GM12878 (cell line): Measurements from ENCODE around the gene EXOC4. TPM values are rescaled to one million over a fixed set of nuclear protein-coding genes. Genes with fewer than 3 reads are reported as not detected.

Experiments
- ATAC-seq: fragments of 200-7000 bp; cut with Tn5 transposase; 3 replicates; pipeline ENCODE4 v1.9.1; 2020; ENCODE audit warnings: mild to moderate bottlenecking, moderate library complexity
- BruUV-seq: library from RNA; stranded (reverse); fragments of 400-500 nt; replicated peaks from 2 replicates; lab custom pipeline; 2021; lab: Mats Ljungman, UMichigan
- CTCF ChIA-PET: fragments of 300-600 bp; sonication (Branson Sonifier 250); formaldehyde crosslinking; extraction: SDS; loops from one replicate; lab custom pipeline; 2021; ENCODE audit warnings: inconsistent platforms; lab: Yijun Ruan, JAX
- POLR2A ChIA-PET: fragments of 350-600 bp; formaldehyde crosslinking; extraction: SDS; loops from one replicate; lab custom pipeline; 2021; ENCODE audit warnings: inconsistent platforms; lab: Charles Lee
- RAD21 ChIA-PET: fragments of 300-600 bp; sonication (Branson Sonifier 250); formaldehyde crosslinking; loops from one replicate; lab custom pipeline; 2023; ENCODE audit warnings: antibody characterized with exemption; ENCODE audit not compliant: unreplicated experiment; lab: Charles Lee
- SMC1A ChIA-PET: fragments of 300-600 bp; sonication (Branson Sonifier 250); formaldehyde crosslinking; loops from one replicate; lab custom pipeline; 2023; ENCODE audit not compliant: unreplicated experiment, uncharacterized antibody; lab: Charles Lee
- DNase-seq: peaks from one replicate; pipeline ENCODE4 v3.0.0-alpha.2; 2011; ENCODE audit warnings: low read depth, low spot score
- FAIRE-seq: peaks from 3 replicates; lab custom pipeline; 2011; peaks lifted over from hg19 to GRCh38; lab: Jason Lieb, UNC
- H2AFZ ChIP-seq: 2 replicates; pipeline ENCODE4 v1.6.0; 2011; ENCODE audit warnings: low read depth, low read length, control low read depth; ENCODE audit not compliant: control insufficient read depth
- H3K27ac ChIP-seq: 2 replicates; pipeline ENCODE4 v1.5.1; 2011; ENCODE audit warnings: control low read depth; ENCODE audit not compliant: control insufficient read depth, insufficient read depth
- H3K27me3 ChIP-seq, 2 experiments: replicated peaks in 1 of 2; 2 replicates each; pipeline versions ENCODE4 v1.6.0 to v1.6.1; 2011; ENCODE audit warnings: low read length in 1 of 2; ENCODE audit not compliant: control insufficient read depth in 2 of 2, insufficient read depth in 2 of 2
- H3K36me3 ChIP-seq, 2 experiments: 2 replicates each; pipeline ENCODE4 v1.5.1; 2011; ENCODE audit warnings: low read length in 1 of 2; ENCODE audit not compliant: control insufficient read depth in 2 of 2, insufficient read depth in 2 of 2
- H3K4me1 ChIP-seq: 2 replicates; pipeline ENCODE4 v1.6.1; 2011; ENCODE audit warnings: mild to moderate bottlenecking, low read length, moderate library complexity, mixed read lengths; ENCODE audit not compliant: control insufficient read depth, insufficient read depth
- H3K4me2 ChIP-seq: 2 replicates; pipeline ENCODE4 v1.6.0; 2011; ENCODE audit warnings: control low read depth; ENCODE audit not compliant: control insufficient read depth, insufficient read depth
- H3K4me3 ChIP-seq: fragments of 200-600 bp; sonication (generic); 2 replicates; pipeline ENCODE4 v1.5.1; 2016
- H3K79me2 ChIP-seq: 2 replicates; pipeline ENCODE4 v1.6.0; 2011; ENCODE audit warnings: low read length; ENCODE audit not compliant: control insufficient read depth, insufficient read depth
- H3K9ac ChIP-seq: 2 replicates; pipeline ENCODE4 v1.8.0; 2011; ENCODE audit warnings: low read length, control low read depth, mixed read lengths; ENCODE audit not compliant: control insufficient read depth, insufficient read depth
- H3K9me3 ChIP-seq: replicated peaks from 3 replicates; pipeline ENCODE4 v1.5.1; 2011; ENCODE audit warnings: mild to moderate bottlenecking, low read length; ENCODE audit not compliant: control insufficient read depth, insufficient read depth
- H4K20me1 ChIP-seq: 2 replicates; pipeline ENCODE4 v1.6.0; 2011; ENCODE audit not compliant: control insufficient read depth, insufficient read depth
- CBX3 ChIP-seq: fragments of 200-600 bp; sonication (generic); IDR thresholded peaks from 2 replicates; pipeline ENCODE4 v1.6.1; 2016; ENCODE audit warnings: low read depth, borderline replicate concordance
- CREM ChIP-seq: IDR thresholded peaks from 2 replicates; pipeline ENCODE4 v1.6.1; 2014; ENCODE audit warnings: antibody characterized with exemption, low read depth
- EP300 ChIP-seq, 2 experiments: fragments of 150-350 bp in 1 of 2; IDR thresholded peaks; 2 replicates each; pipeline ENCODE4 v1.6.1; 2011 to 2012; ENCODE audit warnings: low read depth in 2 of 2, low read length in 2 of 2, borderline replicate concordance in 1 of 2, improper control_type of control experiment in 1 of 2, inconsistent platforms in 1 of 2; ENCODE audit not compliant: control insufficient read depth in 1 of 2
- KDM1A ChIP-seq: fragments of 200-600 bp; sonication (generic); IDR thresholded peaks from 2 replicates; pipeline ENCODE4 v1.6.1; 2016; ENCODE audit warnings: borderline replicate concordance
- MTA2 ChIP-seq: fragments of 450-650 bp; IDR thresholded peaks from 2 replicates; pipeline ENCODE4 v1.6.1; 2016; ENCODE audit warnings: low read depth, mild to moderate bottlenecking, moderate library complexity
- NFYA ChIP-seq: IDR thresholded peaks from 2 replicates; pipeline ENCODE4 v1.6.1; 2011; ENCODE audit warnings: low read depth, mild to moderate bottlenecking, low read length, improper control_type of control experiment, borderline replicate concordance
- NR2C2 ChIP-seq: IDR thresholded peaks from 2 replicates; pipeline ENCODE4 v1.6.1; 2011; ENCODE audit warnings: borderline replicate concordance, low read depth; ENCODE audit not compliant: control insufficient read depth, insufficient read length
- PBX3 ChIP-seq: IDR thresholded peaks from 2 replicates; pipeline ENCODE4 v1.6.1; 2011; ENCODE audit warnings: mild to moderate bottlenecking, low read depth, low read length, moderate library complexity; ENCODE audit not compliant: insufficient replicate concordance
- POU2F2 ChIP-seq: IDR thresholded peaks from 3 replicates; pipeline ENCODE4 v1.6.1; 2011; ENCODE audit warnings: low read depth, mild to moderate bottlenecking, low read length, borderline replicate concordance
- PRDM15 ChIP-seq: fragments of 450-650 bp; formaldehyde crosslinking; IDR thresholded peaks from 2 replicates; pipeline ENCODE4 v1.4.0; 2020; ENCODE audit warnings: mild to moderate bottlenecking, moderate library complexity
- RELA ChIP-seq: fragments of 450-650 bp; IDR thresholded peaks from 2 replicates; pipeline ENCODE4 v1.8.0; 2014; ENCODE audit warnings: borderline replicate concordance; ENCODE audit not compliant: partially characterized antibody
- TCF7 ChIP-seq: IDR thresholded peaks from 2 replicates; pipeline ENCODE4 v1.6.1; 2014; ENCODE audit warnings: antibody characterized with exemption, borderline replicate concordance
- WGBS: methylation state at CpG from one replicate; pipeline ENCODE4 v1.1.6; 2016; ENCODE audit warnings: low lambda C conversion rate; ENCODE audit not compliant: insufficient replicate concordance, insufficient coverage; ENCODE audit errors: missing lambda C conversion rate; 5-methylcytosine and 5-hydroxymethylcytosine counted together
- in situ Hi-C: fragments of 300-500 bp; cut with MboI; formaldehyde crosslinking; loops from 9 replicates; pipeline ENCODE4 v1.14.3; 2018; ENCODE audit warnings: mixed read lengths
- intact Hi-C: fragments of 100-400 bp; cut with micrococcal nuclease; formaldehyde crosslinking; loops from one replicate; pipeline ENCODE4 v1.14.2; 2022; ENCODE audit not compliant: unreplicated experiment
- polyA plus RNA-seq, 11 experiments: library from polyadenylated mRNA; depleted of rRNA in 4 of 11; unstranded in 6 of 11; stranded (reverse) in 5 of 11; fragments of >200 nt; fragmentation: Nextera tagmentation in 4 of 11; fragmentation: Illumina TruSeq in 1 of 11; extraction: Ambion mirVana in 4 of 11; extraction: Trizol in 1 of 11; gene quantifications; 1 replicate in 1 of 11; 2 replicates in 10 of 11; pipeline versions ENCODE4 v1.2.1 to v1.2.3, GENCODE V29; 2011 to 2016; ENCODE audit warnings: inconsistent platforms in 2 of 11, missing spikeins in 2 of 11, low read depth in 1 of 11
- total RNA-seq, 4 experiments: library from RNA; depleted of rRNA in 3 of 4; stranded (reverse); fragments of >200 nt in 3 of 4; fragmentation: Illumina TruSeq in 1 of 4; extraction: Trizol in 1 of 4; gene quantifications; 2 replicates each; pipeline versions ENCODE4 v1.2.1 to v1.2.3, GENCODE V29; 2013 to 2021

Gene EXOC4
- total and polyA plus RNA-seq, 10 of the 15 experiments (the other 5 are each of a cell fraction or from before 2014, with no cell fraction given), result 13.2 to 44.5 (median 29.6) TPM

GRCh38 chr7:134081695-134082094, 828.8 kb downstream of the EXOC4 start:
- no peak for DNase-seq
- RAD21 ChIA-PET, result no interaction called here
- Histone ChIP-seq H3K79me2 (no peaks in the 10 kb centered on the region), H3K4me1 (no peaks in the 10 kb centered on the region), H3K36me3 (no peaks in the 10 kb centered on the region), H3K9ac (no peak overlapping the region), H2AFZ (no peak overlapping the region), H3K4me2 (no peak overlapping the region), H3K27ac (no peak overlapping the region), H3K9me3 (no peaks in the 10 kb centered on the region), H3K27me3 (no peaks in the 10 kb centered on the region), H3K4me3 (no peak overlapping the region), H4K20me1 (no peaks in the 10 kb centered on the region)
- in situ Hi-C loops, result no loop called here
- intact Hi-C loops, result no loop called here
- BruUV-seq, result no TSS peak
- SMC1A ChIA-PET, result no interaction called here
- CTCF ChIA-PET, result no interaction called here
- no peak for ATAC-seq
- no peak for TF ChIP-seq CBX3
- no peak for TF ChIP-seq TCF7
- POLR2A ChIA-PET, result no interaction called here
- WGBS, result 100% methylated on average over 1 of the region's 1 CpG
- FAIRE-seq, result no peak

GRCh38 chr7:134083766-134084487, 831.0 kb downstream of the EXOC4 start:
- no peak for FAIRE-seq
- no peaks in the 10 kb centered on the region for H3K79me2 ChIP-seq
- BruUV-seq, result no TSS peak
- ChIA-PET CTCF (interaction anchor here (1.0 kb wide), 1 partner anchor 13 kb away, joined by 3 read pairs; no protein-coding TSS in a partner anchor), RAD21 (no interaction called here), POLR2A (no interaction called here), SMC1A (interaction anchor here (1.1 to 1.2 kb wide), 3 partner anchors 15 to 52 kb away, joined by 3 to 5 read pairs (median 3); partner anchors contain the start of gene LRGUK)
- no peak for DNase-seq
- no peak overlapping the region for H3K27ac ChIP-seq
- ATAC-seq, result no peak
- intact Hi-C loops, result no loop called here
- no peak overlapping the region for H3K4me2 ChIP-seq
- no peak overlapping the region for H2AFZ ChIP-seq
- no peaks in the 10 kb centered on the region for H4K20me1 ChIP-seq
- H3K4me3 ChIP-seq, result no peak overlapping the region
- no peaks in the 10 kb centered on the region for H3K27me3 ChIP-seq
- in situ Hi-C loops, result no loop called here
- H3K9ac ChIP-seq, result no peak overlapping the region
- 62% methylated on average over 3 of the region's 3 CpGs for WGBS
- H3K36me3 ChIP-seq, result no peaks in the 10 kb centered on the region
- H3K4me1 ChIP-seq, result no peaks in the 10 kb centered on the region
- H3K9me3 ChIP-seq, result no peaks in the 10 kb centered on the region; the same call in 2 of the 3 replicates
- TF ChIP-seq MTA2, result no peak
- TF ChIP-seq KDM1A, result no peak
- TF ChIP-seq PBX3, result no peak
- no peak for TF ChIP-seq POU2F2
- no peak for TF ChIP-seq PRDM15 (CRISPR knock-in tag)
- no peak for TF ChIP-seq NFYA
- no peak for TF ChIP-seq CREM
- no peak for TF ChIP-seq NR2C2
- no peak for TF ChIP-seq RELA
- no peak for TF ChIP-seq EP300 (IDR thresholded peaks at IDR 0.05; ENCODE audit: borderline replicate concordance in 1 of 2, control insufficient read depth in 1 of 2, low read depth in 2 of 2, low read length in 2 of 2)
